A673 (cell line): ENCODE data around the gene CHEK2. TPM values are rescaled to one million over a fixed set of nuclear protein-coding genes. Genes with fewer than 3 reads are reported as not detected.
"Not testable (repeated sequence)": the region's sequence is repeated elsewhere in the genome, so short reads cannot be mapped to it uniquely, and the experiment has no call there.

Source experiments
- BruUV-seq: library from RNA; stranded (reverse); fragments of 400-500 nt; replicated peaks from 2 replicates; lab custom pipeline; 2021; lab: Mats Ljungman, UMichigan
- CTCF ChIA-PET: fragments of 300-600 bp; sonication (Branson Sonifier 250); formaldehyde crosslinking; loops from one replicate; lab custom pipeline; 2022; ENCODE audit warnings: antibody characterized with exemption; lab: Charles Lee
- POLR2A ChIA-PET: fragments of 300-600 bp; sonication (Branson Sonifier 250); formaldehyde crosslinking; loops from one replicate; lab custom pipeline; 2022; ENCODE audit warnings: antibody characterized with exemption; ENCODE audit not compliant: low non-redundant PET; lab: Charles Lee
- DNase-seq: peaks from one replicate; pipeline ENCODE4 v3.0.0-alpha.2; 2015; ENCODE audit warnings: low spot score
- H3K27ac ChIP-seq: fragments of 200-600 bp; sonication (generic); 2 replicates; pipeline ENCODE4 v1.5.1; 2016; ENCODE audit warnings: mixed run types, low read depth, mild to moderate bottlenecking, mixed read lengths, antibody characterized with exemption, low read length; ENCODE audit not compliant: poor library complexity, severe bottlenecking
- H3K27me3 ChIP-seq: fragments of 200-600 bp; sonication (generic); replicated peaks from 2 replicates; pipeline ENCODE4 v1.6.1; 2017; ENCODE audit warnings: mixed run types, low read depth, mild to moderate bottlenecking, mixed read lengths, antibody characterized with exemption, low read length; ENCODE audit not compliant: insufficient read depth, poor library complexity
- H3K36me3 ChIP-seq: fragments of 200-600 bp; sonication (generic); 2 replicates; pipeline ENCODE4 v1.6.1; 2016; ENCODE audit warnings: mixed run types, mild to moderate bottlenecking, mixed read lengths, antibody characterized with exemption, low read length; ENCODE audit not compliant: insufficient read depth, poor library complexity, severe bottlenecking
- H3K4me1 ChIP-seq: fragments of 200-600 bp; sonication (generic); 2 replicates; pipeline ENCODE4 v1.6.1; 2017; ENCODE audit warnings: mixed run types, mild to moderate bottlenecking, mixed read lengths, antibody characterized with exemption, low read length; ENCODE audit not compliant: insufficient read depth, poor library complexity, severe bottlenecking
- H3K4me3 ChIP-seq: fragments of 200-600 bp; sonication (generic); 2 replicates; pipeline ENCODE4 v1.5.1; 2016; ENCODE audit warnings: low read depth, mixed run types, mild to moderate bottlenecking, mixed read lengths, low read length; ENCODE audit not compliant: poor library complexity, severe bottlenecking
- H3K9me3 ChIP-seq: fragments of 200-600 bp; sonication (generic); 2 replicates; pipeline ENCODE4 v1.6.1; 2016; ENCODE audit warnings: mixed run types, low read depth, mild to moderate bottlenecking, mixed read lengths, antibody characterized with exemption, low read length; ENCODE audit not compliant: poor library complexity, severe bottlenecking
- CTCF ChIP-seq: fragments of 300-800, 200-600 bp; sonication (generic); conservative IDR thresholded peaks from 2 replicates; pipeline ENCODE4 v1.5.1; 2017; ENCODE audit warnings: low read depth, mild to moderate bottlenecking, antibody characterized with exemption, low read length, moderate library complexity, mixed read lengths
- EZH2 ChIP-seq: fragments of 200-600 bp; sonication (generic); IDR thresholded peaks from 2 replicates; pipeline ENCODE4 v1.6.1; 2017; ENCODE audit warnings: borderline replicate concordance, low read depth, mild to moderate bottlenecking, mixed read lengths, antibody characterized with exemption, low read length; ENCODE audit not compliant: poor library complexity, severe bottlenecking
- intact Hi-C: fragments of 100-400 bp; cut with micrococcal nuclease; formaldehyde crosslinking; loops from one replicate; pipeline ENCODE4 v1.10.0; 2022; ENCODE audit not compliant: unreplicated experiment
- total RNA-seq: library from RNA; stranded (reverse); gene quantifications from 2 replicates; pipeline ENCODE4 v1.2.3, GENCODE V29; 2021

The CHEK2 gene
- total RNA-seq, 1 experiment from 2014 or later, result 53.7 TPM

- Histone ChIP-seq H3K27me3 (no peaks in the 10 kb centered on the region), H3K36me3 (no peaks in the 10 kb centered on the region), H3K9me3 (no peaks in the 10 kb centered on the region), H3K4me1 (peaks cover 15% of the 10 kb centered on the region), H3K27ac (no peak overlapping the region), H3K4me3 (no peak overlapping the region)
- intact Hi-C loops, result no loop called here
- no peak for DNase-seq
- TF ChIP-seq EZH2 (no peak), CTCF (no peak)
- BruUV-seq, result no TSS peak
- POLR2A ChIA-PET, result no interaction called here
- CTCF ChIA-PET, result no interaction called here
These were observed 19.8 kb upstream of the CHEK2 start for GRCh38 chr22:28761449-28761755.

DNA sequence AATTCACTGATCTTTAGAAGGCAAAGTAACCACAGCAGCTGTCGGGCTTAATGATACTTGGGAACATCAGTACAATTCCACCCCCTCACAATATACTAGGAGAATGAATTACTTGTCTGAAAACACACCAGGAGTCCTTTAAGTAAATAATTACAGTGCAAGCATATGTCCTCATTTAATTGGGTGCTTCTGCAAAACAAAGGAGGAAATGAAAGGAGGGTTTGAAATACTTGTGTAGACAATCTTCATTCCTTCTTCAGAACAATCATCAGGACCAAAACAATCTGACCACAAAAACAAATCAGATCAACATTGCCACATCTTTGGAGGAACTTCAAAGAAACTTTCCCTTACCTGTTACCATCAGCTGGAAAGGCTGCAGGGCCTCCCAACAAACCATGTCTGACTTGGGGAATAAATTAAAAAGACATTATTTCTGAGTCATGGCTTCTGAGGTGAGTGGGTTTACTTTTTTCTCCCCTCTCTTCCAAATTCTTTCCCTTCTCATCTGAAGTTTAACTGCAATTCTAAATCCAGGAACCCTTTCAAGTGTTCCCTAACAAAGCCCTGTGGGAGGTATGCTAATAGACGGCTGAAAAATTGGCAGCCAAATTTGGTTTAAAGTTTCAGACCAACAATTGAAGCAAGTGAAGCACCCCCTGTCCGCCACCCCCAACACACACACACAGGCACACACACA, 18.4 kb upstream of the CHEK2 start:
- ChIA-PET CTCF (interaction anchor here (0.6 kb wide), 1 partner anchor 36 kb away, joined by 7 read pairs; no protein-coding TSS in a partner anchor), POLR2A (no interaction called here)
- DNase-seq, result peak; percentile 80
- no peak for TF ChIP-seq EZH2
- TF ChIP-seq CTCF, result no peak
- intact Hi-C loops, result no loop called here
- no TSS peak for BruUV-seq
- H3K27ac ChIP-seq, result peak overlapping the region; percentile 71
- H3K4me1 ChIP-seq, result peaks cover 15% of the 10 kb centered on the region
- H3K9me3 ChIP-seq, result no peaks in the 10 kb centered on the region
- H3K4me3 ChIP-seq, result peak overlapping the region; percentile 7
- no peaks in the 10 kb centered on the region for H3K27me3 ChIP-seq
- H3K36me3 ChIP-seq, result no peaks in the 10 kb centered on the region

DNA sequence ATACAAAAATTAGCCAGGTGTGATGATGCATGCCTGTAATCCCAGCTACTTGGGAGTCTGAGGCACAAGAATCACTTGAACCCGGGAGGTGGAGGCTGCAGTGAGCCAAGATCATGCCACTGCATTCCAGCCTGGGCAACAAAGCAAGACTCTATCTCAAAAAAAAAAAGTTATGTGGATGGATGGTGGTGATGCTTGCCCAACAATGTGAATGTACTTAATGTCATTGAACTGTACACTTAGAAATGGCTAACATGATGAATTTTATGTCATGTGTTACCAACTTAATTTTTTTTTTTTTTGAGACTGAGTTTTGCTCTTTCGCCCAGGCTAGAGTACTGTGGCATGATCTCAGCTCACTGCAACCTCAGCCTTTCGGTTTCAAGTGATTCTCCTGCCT, 12.9 kb upstream of the CHEK2 start:
- CTCF ChIA-PET, BruUV-seq, H3K4me3 ChIP-seq, H3K36me3 ChIP-seq, intact Hi-C loops, POLR2A ChIA-PET, H3K4me1 ChIP-seq, DNase-seq, H3K27ac ChIP-seq, H3K9me3 ChIP-seq, H3K27me3 ChIP-seq: not testable (repeated sequence)

- CTCF ChIA-PET, result no interaction called here
- intact Hi-C loops, result no loop called here
- Histone ChIP-seq H3K27me3 (no peaks in the 10 kb centered on the region), H3K27ac (no peak overlapping the region), H3K4me1 (no peaks in the 10 kb centered on the region), H3K4me3 (no peak overlapping the region), H3K36me3 (peaks cover 23% of the 10 kb centered on the region), H3K9me3 (no peaks in the 10 kb centered on the region)
- DNase-seq, result no peak
- TF ChIP-seq CTCF (no peak), EZH2 (no peak)
- POLR2A ChIA-PET, result no interaction called here
- no TSS peak for BruUV-seq
These were observed 8.9 kb upstream of the CHEK2 start for GRCh38 chr22:28750471-28750881.
